Tibial artery (tissue), 4 donors: Measurements from ENCODE around the gene NID1.

Experiments used
- DNase-seq, 2 donors: peaks; one replicate each; pipeline ENCODE4 v3.0.0-alpha.2; 2019
- H3K27ac ChIP-seq, 2 donors: fragments of 200-600 bp; sonication (generic) in 1 of 2; 1 replicate in 1 of 2; 2 replicates in 1 of 2; pipeline ENCODE4 v1.5.1; 2018 to 2019; ENCODE audit warnings: mild to moderate bottlenecking in 1 of 2
- H3K27me3 ChIP-seq, 2 donors: fragments of 200-600 bp; sonication (generic) in 1 of 2; one replicate each; pipeline versions ENCODE4 v1.5.1 to v1.6.0; 2016 to 2019
- H3K36me3 ChIP-seq, 3 donors: fragments of 200-600 bp; sonication (generic) in 2 of 3; one replicate each; pipeline ENCODE4 v1.5.1; 2016 to 2019; ENCODE audit warnings: mild to moderate bottlenecking in 2 of 3
- H3K4me1 ChIP-seq, 4 donors: fragments of 200-600 bp; sonication (generic) in 2 of 4; 1 replicate in 3 of 4; 2 replicates in 1 of 4; pipeline ENCODE4 v1.5.1; 2016 to 2019
- H3K4me3 ChIP-seq, 2 donors: fragments of 200-600 bp; sonication (generic) in 1 of 2; 1 replicate in 1 of 2; 2 replicates in 1 of 2; pipeline ENCODE4 v1.5.1; 2018 to 2019; ENCODE audit warnings: mild to moderate bottlenecking in 2 of 2
- H3K9me3 ChIP-seq, 3 donors: fragments of 200-600 bp; sonication (generic) in 1 of 3; one replicate each; pipeline ENCODE4 v1.5.1; 2016 to 2019
- intact Hi-C: fragments of 100-400 bp; cut with DNase I; formaldehyde crosslinking; loops from one replicate; pipeline ENCODE4 v1.15.0; 2023; ENCODE audit warnings: low total_unique reads
- TF ChIP-seq, protein P1 (sequence below), 2 experiments: fragments of 200-600 bp in 1 of 2; fragments of 450-650 bp in 1 of 2; IDR thresholded peaks; one replicate each; pipeline ENCODE4 v1.5.1; 2017 to 2019; ENCODE audit warnings: antibody characterized with exemption in 2 of 2, mild to moderate bottlenecking in 1 of 2, moderate library complexity in 1 of 2

Gene NID1

DNA sequence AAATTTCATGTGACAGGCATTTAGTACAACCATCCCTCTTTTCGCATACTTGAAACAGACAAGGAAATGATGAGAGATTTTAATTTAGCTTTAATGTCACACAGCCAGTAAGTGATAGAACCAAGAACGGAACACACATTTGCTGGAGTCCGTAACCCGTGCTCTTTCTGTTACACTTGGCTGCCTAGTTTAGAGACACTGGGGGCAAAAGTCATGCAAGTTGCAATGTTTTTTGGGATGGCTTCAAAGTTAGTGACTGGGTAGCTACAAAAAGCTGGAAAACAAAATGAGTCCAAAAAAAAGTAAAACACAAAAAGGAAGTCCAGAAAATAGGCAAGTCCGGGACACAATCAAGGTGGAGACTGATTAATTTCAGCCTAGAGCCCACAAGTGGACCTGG, 5.9 kb downstream of the NID1 start:
- TF ChIP-seq, protein P1, sequence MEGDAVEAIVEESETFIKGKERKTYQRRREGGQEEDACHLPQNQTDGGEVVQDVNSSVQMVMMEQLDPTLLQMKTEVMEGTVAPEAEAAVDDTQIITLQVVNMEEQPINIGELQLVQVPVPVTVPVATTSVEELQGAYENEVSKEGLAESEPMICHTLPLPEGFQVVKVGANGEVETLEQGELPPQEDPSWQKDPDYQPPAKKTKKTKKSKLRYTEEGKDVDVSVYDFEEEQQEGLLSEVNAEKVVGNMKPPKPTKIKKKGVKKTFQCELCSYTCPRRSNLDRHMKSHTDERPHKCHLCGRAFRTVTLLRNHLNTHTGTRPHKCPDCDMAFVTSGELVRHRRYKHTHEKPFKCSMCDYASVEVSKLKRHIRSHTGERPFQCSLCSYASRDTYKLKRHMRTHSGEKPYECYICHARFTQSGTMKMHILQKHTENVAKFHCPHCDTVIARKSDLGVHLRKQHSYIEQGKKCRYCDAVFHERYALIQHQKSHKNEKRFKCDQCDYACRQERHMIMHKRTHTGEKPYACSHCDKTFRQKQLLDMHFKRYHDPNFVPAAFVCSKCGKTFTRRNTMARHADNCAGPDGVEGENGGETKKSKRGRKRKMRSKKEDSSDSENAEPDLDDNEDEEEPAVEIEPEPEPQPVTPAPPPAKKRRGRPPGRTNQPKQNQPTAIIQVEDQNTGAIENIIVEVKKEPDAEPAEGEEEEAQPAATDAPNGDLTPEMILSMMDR (IDR thresholded peaks at IDR 0.05): no peak
- H3K27ac ChIP-seq: peak overlapping the region; percentile 47
- H3K4me3 ChIP-seq: peak overlapping the region in 1 of 2 donors; percentile 1
- no peaks in the 10 kb centered on the region for H3K27me3 ChIP-seq
- H3K36me3 ChIP-seq: peaks cover 0 to 5% (median 0%) of the 10 kb centered on the region in 3 donors
- no peak for DNase-seq
- no peaks in the 10 kb centered on the region for H3K9me3 ChIP-seq
- intact Hi-C loops: no loop called here
- H3K4me1 ChIP-seq: peaks cover 0 to 69% (median 33%) of the 10 kb centered on the region in 4 donors

DNA sequence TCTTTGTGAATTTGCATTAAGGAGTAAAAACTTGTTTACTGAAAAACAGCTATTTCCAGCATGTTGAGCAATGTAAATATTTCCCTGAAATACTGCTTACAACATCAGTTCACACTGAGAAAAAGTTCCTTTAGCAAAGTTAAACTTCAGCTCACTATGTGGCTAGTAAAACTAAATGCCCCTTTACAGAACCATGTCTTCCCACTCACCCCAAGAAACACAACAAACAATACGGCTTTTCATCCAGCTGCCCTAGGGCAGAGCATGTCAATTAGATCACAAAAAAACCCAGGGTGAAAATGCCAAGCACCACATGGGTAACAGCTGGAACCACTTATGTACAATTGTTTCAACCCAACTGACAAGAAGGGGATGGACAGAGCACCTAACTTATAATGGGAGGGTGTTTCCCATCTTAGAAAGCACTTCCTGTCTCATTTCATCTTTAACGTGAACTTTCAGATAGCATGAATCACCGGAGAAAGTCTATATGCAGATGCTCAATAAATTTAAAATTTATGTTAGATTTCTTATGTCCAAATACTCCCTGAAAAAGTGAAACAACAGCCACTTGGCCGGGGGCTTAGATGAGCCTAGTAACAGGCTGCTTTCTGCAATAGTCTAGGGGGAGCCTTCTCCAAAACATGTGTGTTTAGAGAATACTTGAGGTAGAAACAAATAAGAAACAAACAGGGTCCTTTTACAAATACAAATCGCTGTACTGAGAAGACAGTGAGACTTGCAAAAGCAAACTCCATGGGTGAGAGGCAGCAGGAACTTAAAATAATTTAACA, 6.6 kb downstream of the NID1 start:
- Histone ChIP-seq H3K27ac (peak overlapping the region; percentile 47), H3K36me3 (peaks cover 0 to 5% (median 0%) of the 10 kb centered on the region in 3 donors), H3K4me3 (no peak overlapping the region), H3K27me3 (no peaks in the 10 kb centered on the region), H3K9me3 (no peaks in the 10 kb centered on the region), H3K4me1 (peaks cover 0 to 68% (median 29%) of the 10 kb centered on the region in 4 donors)
- DNase-seq: no peak
- TF ChIP-seq, protein P1 (IDR thresholded peaks at IDR 0.05): no peak
- intact Hi-C loops: no loop called here

DNA sequence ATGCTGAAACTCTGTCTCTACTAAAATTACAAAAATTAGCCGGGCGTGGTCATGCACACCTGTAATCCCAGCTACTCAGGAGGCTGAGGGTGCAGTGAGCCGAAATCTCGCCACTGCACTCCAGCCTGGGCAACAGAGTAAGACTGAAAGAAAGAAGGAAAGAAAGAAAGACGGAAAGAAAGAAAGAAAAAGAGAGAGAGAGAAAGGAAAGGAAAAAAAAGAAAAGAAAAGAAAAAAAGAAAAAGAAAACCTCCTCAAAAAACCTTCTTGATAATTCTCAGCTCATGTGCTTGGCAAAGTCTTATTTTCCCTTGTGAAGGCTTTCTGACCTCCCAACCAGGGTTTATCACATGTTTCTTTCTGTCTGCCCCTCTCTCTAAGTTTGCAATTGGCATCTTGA, 7.3 kb downstream of the NID1 start:
- no peak overlapping the region for H3K4me3 ChIP-seq
- peaks cover 0 to 61% (median 24%) of the 10 kb centered on the region in 4 donors for H3K4me1 ChIP-seq

DNA sequence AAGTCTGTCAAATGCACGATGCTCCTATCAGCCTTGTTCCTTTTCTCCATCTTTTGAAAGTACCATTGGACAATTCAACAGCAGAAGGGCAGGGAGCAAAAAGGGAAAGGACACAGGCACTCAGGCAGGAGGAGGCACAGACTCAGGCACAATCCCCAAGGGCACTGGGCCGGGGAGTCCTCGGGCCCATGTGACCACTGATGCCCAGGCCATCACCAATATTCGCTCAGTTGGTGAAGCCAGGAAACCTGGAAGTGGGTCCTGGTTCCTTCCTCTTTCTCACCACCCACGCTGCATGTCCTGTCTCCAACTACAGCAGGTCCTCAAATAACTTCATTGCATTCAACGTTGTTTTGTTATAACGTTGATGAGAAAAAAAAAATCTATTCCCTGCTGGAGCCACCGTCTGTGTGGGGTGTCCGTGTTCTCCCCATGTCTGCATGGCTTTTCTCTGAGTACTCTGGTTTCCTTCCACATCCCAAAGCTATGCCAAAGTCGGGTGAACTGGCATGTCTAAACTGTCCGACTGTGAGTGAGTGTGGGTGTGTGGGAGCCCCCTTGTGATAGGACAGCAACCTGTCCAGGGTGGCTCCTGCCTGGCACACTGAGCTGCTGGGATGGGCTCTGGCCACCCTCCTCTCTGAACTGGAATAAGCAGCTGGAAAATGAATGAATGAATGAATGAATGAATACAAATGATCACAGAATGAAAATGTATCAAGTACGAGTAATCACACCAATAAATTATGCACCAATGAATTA, 12.5 kb downstream of the NID1 start:
- TF ChIP-seq, protein P1 (IDR thresholded peaks at IDR 0.05): no peak
- Histone ChIP-seq H3K27ac (no peak overlapping the region), H3K9me3 (no peaks in the 10 kb centered on the region), H3K4me3 (no peak overlapping the region), H3K4me1 (peaks cover 0 to 33% (median 15%) of the 10 kb centered on the region in 4 donors), H3K36me3 (peaks cover 4 to 16% (median 15%) of the 10 kb centered on the region in 3 donors), H3K27me3 (no peaks in the 10 kb centered on the region)
- intact Hi-C loops: no loop called here
- no peak for DNase-seq

More for the DNA sequence above, 7.3 kb downstream of the NID1 start:
- no peaks in the 10 kb centered on the region for H3K9me3 ChIP-seq
- H3K27ac ChIP-seq: peak overlapping the region in 1 of 2 donors; percentile 47
- H3K27me3 ChIP-seq: no peaks in the 10 kb centered on the region
- intact Hi-C loops: no loop called here
- no peak for DNase-seq
- TF ChIP-seq, protein P1 (IDR thresholded peaks at IDR 0.05): no peak
- H3K36me3 ChIP-seq: peaks cover 0 to 5% (median 0%) of the 10 kb centered on the region in 3 donors

DNA sequence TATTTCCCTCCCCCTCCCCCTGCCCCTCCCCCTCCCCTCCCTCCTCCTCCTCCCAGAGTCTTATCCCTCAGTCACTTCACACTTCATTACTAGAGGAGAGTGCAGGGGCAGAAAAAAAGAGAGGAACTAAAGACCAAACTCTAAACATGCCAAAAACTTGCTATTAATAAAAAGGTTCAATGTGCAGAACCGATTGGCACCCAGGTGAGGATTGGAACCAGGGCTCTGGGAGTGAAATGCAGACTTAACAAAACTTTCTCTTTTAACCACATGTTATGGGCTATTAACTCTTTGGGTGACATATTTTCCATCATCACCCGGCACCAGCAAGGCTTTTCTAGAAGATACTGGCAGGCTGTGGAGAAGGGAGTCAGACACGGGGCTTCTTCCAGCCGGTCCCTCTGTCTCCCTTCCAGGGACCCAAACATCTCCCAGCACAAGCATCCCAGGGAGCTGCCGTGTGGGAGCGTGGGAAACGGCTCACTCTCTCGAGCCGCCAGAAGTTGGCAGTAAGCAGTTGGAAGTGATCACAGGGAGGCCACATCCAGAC, 13.6 kb downstream of the NID1 start:
- peaks cover 15 to 27% (median 26%) of the 10 kb centered on the region in 3 donors for H3K36me3 ChIP-seq
- no peak for DNase-seq
- no peak overlapping the region for H3K4me3 ChIP-seq
- peak overlapping the region; percentile 12 to 39 for H3K27ac ChIP-seq
- intact Hi-C loops: no loop called here
- H3K9me3 ChIP-seq: no peaks in the 10 kb centered on the region
- TF ChIP-seq, protein P1 (IDR thresholded peaks at IDR 0.05): no peak
- H3K4me1 ChIP-seq: peaks cover 0 to 24% (median 14%) of the 10 kb centered on the region in 4 donors
- H3K27me3 ChIP-seq: no peaks in the 10 kb centered on the region
